GM19035 (cell line): ENCODE data around the gene MED10.
"Not testable (repeated sequence)": the region's sequence is repeated elsewhere in the genome, so short reads cannot be mapped to it uniquely, and the experiment has no call there.

ENCODE experiments used
- ATAC-seq: cut with Tn5 transposase; IDR thresholded peaks from one replicate; pipeline ENCODE4 v1.9.1; 2021; ENCODE audit not compliant: unreplicated experiment

MED10 gene

DNA sequence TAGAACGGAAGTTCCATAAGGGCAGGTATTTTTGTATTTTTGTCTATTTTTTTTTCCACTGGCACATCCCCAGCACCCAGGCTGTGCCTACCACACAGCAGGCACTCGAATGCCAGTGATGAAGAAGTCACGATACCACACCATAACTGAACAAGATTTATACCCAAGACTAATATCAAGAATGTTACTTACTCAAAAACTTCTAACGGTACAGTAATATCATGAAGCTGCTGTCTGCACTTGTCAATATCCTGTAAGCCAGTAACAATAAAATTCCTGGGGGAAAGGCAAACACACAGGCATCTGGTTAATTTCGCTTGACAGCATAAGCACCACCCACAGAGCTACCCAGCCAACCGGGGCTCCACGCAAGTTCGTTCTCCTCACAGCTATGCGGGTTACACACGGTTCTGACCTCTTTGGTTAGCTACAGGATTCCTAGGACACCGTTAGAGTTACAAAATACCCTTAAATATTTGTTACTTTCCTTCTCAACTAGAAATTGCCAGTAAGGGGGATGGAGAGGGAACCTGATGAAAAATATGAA, 1.3 kb downstream of the MED10 start:
- no peak for ATAC-seq

- no peak for ATAC-seq
Measured at GRCh38 chr5:6373081-6373846, 5.1 kb downstream of the MED10 start.

- no peak for ATAC-seq
Measured at GRCh38 chr5:6372251-6373080, 5.9 kb downstream of the MED10 start.

GRCh38 chr5:6371079-6371810, 7.1 kb downstream of the MED10 start:
- ATAC-seq, result no peak

- no peak for ATAC-seq
Measured at GRCh38 chr5:6370580-6370979, 7.8 kb downstream of the MED10 start.

GRCh38 chr5:6365977-6366590, 12.3 kb downstream of the MED10 start:
- ATAC-seq, result no peak

GRCh38 chr5:6365142-6365976, 13.0 kb downstream of the MED10 start:
- ATAC-seq, result no peak

GRCh38 chr5:6363454-6364011, 14.8 kb downstream of the MED10 start:
- not testable (repeated sequence) for ATAC-seq

GRCh38 chr5:6362846-6363245, 15.5 kb downstream of the MED10 start:
- ATAC-seq, result no peak

DNA sequence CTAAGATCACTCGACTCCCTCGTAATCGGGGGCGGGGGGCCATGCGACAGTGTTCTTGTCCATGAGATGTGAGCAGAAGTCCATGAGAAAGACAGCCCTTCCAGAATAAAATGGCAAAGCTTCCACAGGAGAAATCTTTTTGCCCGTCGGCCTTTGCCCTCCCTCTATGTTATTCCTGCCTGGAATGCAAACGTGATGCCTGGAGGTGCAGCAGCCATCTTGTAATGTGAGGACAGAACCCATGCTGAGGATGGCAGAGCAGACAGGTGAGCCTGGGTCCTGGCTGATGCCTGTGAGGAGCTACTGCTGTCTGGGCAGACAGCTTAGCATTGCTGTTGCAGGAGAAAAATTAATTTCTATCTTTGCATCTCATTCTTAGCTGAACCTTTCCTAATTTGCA, 17.2 kb downstream of the MED10 start:
- ATAC-seq, result no peak

GRCh38 chr5:6360323-6361072, 17.8 kb downstream of the MED10 start:
- no peak for ATAC-seq

GRCh38 chr5:6359555-6360322, 18.6 kb downstream of the MED10 start:
- ATAC-seq, result no peak

- no peak for ATAC-seq
Measured at GRCh38 chr5:6358434-6358820, 19.9 kb downstream of the MED10 start.

DNA sequence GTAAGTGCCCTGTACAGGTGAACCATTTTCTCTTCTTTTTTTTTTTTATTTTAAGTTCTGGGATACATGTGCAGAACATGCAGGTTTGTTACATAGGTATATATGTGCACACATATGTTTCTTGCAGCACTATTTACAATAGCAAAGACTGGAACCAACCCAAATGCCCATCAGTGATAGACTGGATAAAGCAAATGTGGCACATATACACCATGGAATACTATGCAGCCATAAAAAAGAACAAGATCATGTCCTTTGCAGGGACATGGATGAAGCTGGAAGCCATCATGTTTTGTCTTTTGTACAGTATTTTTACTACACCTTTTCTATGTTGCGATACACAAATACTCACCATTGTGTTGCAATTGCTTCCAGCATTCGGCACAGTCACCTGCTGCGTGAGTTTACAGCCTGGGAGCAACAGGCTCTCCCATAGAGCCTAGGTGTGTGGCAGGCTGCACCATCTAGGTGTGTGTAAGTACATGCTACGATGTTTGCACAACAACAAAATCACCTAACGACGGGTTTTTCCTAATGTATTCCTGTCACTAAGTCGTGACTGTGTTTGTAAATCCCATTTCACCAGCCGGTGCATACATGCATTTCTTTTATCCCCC, 20.4 kb downstream of the MED10 start:
- ATAC-seq, result not testable (repeated sequence)

GRCh38 chr5:6356578-6357164, 21.7 kb downstream of the MED10 start:
- ATAC-seq, result no peak

GRCh38 chr5:6355294-6355693, 23.1 kb downstream of the MED10 start:
- no peak for ATAC-seq

GRCh38 chr5:6354848-6355247, 23.5 kb downstream of the MED10 start:
- no peak for ATAC-seq
